ENCODE measurements around the gene MT1M. TPM values are rescaled to one million over a fixed set of nuclear protein-coding genes. Genes with fewer than 3 reads are reported as not detected.

Gene MT1M
- polyA plus RNA-seq, 1 donor: 1.2 TPM

GRCh38 chr16:56628486-56629350 is 3.7 kb upstream of the MT1M start:
- DNase-seq (ENCODE audit: low read depth): no peak

- no peak for DNase-seq (ENCODE audit: low read depth)
Measured at GRCh38 chr16:56629531-56629930, 2.9 kb upstream of the MT1M start.

GRCh38 chr16:56630134-56630533 is 2.3 kb upstream of the MT1M start:
- no peak for DNase-seq (ENCODE audit: low read depth)

DNA sequence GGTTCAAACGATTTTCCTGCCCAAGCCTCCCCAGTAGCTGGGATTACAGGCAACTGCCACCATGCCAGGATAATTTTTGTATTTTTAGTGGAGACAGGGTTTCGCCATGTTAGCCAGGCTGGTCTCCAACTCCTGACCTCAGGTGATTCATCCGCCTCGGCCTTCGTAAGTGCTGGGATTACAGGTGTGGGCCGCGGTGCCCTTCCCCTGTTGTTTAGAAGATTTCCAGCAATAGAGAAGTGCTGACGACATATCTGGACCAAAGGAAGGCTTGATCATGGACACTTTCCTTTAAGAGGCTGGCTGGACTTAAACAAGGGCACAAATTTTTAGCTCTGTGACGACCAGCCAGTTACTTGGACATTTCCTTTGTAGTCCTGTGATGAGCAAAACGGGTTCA is 1.3 kb upstream of the MT1M start:
- DNase-seq (ENCODE audit: low read depth): no peak

GRCh38 chr16:56631832-56632155 is 665 bp upstream of the MT1M start:
- no peak for DNase-seq (ENCODE audit: low read depth)

DNA sequence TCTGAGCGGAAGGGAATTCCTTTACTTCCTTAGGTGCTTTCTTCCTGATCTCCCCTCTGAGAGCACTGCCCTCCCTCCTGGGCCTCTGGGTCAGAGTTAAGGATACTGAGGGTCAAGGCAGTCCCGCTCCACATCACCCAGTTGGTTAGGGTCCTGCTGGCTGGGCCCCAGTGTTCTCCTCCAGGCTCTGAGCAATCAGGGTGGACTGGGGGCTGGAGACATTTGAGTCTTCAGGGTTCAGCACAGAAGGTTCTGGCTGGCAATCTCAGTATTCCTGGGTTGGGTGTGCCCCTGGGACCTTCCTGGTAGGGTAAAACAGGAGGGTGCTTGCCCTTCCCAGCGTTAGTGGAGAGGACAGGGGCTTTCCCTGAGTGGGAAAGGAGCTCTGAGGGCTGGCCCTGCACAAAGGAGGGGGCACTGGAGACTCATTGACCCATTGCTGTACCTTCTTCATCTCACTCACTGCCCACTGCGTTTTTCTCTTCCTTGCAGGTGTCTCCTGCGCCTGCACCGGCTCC is 448 bp downstream of the MT1M start:
- DNase-seq (ENCODE audit: low read depth): no peak

DNA sequence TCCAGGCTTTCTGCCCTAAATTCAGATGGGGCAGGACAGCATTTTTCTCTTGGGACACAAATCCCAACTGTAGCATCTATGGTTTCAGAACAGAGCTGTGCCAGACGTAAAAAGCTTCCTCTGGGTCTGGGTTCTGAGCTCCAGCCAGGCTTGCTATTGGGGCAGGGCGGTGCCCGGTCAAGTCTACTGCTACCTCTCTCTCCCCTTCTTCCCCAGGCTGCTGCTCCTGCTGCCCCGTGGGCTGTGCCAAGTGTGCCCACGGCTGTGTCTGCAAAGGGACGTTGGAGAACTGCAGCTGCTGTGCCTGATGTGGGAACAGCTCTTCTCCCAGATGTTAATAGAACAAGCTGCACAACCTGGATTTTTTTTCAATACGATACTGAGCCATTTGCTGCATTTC is 1.1 kb downstream of the MT1M start:
- DNase-seq (ENCODE audit: low read depth): no peak

GRCh38 chr16:56634715-56635440 is 2.4 kb downstream of the MT1M start:
- DNase-seq (ENCODE audit: low read depth): no peak

DNA sequence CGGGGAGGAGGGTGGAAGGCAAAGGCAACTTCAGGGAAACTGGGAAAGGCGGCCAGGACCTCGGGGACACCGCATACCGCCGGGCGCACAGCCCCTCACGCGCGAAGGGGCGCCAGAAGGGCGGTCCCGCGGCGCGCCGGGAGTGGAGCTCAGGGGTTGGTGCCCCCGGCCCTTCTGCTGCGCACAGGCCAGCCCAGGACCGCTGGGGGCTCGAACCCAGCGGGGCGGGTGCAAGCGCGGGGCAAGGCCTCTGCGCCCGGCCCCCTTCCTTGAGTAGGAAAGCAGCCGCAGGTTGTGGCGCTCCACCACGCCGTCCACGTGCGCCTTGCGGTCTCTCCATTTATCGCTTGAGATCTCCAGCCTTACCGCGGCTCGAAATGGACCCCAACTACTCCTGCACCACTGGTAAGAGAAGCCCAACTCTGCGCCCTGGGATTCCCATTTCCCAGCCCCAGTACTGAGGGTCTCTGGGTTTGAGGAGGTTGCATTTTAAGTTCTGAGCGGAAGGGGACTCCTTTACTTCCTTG is 3.0 kb downstream of the MT1M start:
- DNase-seq (ENCODE audit: low read depth): no peak

- DNase-seq (ENCODE audit: low read depth): no peak
Measured at GRCh38 chr16:56636616-56637413, 4.4 kb downstream of the MT1M start.

DNA sequence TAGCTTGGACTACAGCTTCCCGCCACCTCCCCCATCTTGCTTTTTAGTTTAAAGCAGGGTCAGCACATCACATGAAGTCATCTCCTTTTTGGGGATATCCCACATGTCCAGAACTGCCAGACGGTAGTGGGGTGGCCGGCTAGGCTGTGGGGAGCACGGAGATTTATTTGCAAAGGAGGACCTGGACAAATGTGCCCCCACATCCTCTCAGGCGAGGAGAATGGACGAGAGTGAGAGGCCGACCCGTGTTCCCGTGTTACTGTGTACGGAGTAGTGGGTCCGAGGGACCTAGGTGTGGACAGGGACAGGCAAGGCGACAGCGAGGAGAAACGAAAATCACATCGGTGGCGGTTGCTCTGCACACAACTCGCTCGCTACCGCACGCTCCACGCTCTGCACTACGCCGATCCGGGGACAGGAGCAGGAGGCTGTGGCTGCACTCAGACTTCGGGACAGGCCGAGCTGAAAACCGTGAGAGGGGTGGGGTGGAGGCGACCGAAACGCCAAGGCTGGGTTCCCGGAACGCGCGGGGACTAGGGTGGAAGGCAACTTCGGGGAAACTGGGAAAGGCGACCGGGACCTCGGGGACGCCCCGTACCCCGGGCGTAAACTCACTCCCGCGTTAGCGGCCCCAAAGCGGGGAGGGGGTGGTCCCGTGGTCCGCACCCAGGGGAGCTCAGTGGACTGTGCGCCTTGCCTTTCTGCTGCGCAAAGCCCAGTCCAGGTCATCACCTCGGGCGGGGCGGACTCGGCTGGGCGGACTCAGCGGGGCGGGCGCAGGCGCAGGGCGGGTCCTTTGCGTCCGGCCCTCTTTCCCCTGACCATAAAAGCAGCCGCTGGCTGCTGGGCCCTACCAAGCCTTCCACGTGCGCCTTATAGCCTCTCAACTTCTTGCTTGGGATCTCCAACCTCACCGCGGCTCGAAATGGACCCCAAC is 5.6 kb downstream of the MT1M start, which contains the start of gene MT1A:
Gene MT1A, plus strand, starts transcription at position 853 of the 937 bp plus-strand sequence. Its CDS starts 73 bp downstream, at position 926.
- no peak for DNase-seq (ENCODE audit: low read depth)

DNA sequence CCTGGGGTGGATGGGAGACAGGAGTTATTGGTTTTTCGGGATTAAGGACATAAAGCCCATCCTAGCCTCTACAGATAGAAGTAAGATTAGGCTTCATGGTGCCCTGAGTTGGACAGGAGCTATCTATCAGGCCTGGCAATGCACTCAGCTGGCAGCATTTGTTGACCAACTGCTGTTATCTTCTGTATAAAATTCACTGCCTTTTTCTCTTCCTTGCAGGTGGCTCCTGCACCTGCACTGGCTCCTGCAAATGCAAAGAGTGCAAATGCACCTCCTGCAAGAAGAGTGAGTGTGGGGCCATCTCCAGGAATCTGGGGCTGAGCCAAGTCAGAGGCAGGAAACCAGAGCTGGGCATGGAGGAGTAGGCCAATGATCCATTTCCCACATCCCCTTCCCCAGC is 6.6 kb downstream of the MT1M start:
- DNase-seq (ENCODE audit: low read depth): no peak

DNA sequence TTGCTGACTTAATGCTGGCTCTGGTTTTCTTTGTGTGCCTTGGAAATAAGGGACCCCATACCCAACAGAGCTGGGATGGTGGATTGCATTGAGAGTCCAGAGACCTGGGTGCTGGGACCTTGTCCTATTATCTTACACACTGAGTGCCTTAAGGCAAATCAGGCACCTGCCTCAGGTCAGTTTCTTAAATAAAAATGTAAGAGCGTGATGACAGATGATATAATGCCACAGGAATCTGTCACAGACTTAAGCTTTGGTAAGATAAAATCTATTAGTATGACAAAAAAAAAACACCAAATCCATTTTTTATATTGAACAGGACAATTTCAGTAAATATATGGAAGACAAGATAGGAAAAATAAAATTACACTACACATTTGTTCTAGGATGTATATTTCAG is 7.6 kb downstream of the MT1M start:
- DNase-seq (ENCODE audit: low read depth): no peak

DNA sequence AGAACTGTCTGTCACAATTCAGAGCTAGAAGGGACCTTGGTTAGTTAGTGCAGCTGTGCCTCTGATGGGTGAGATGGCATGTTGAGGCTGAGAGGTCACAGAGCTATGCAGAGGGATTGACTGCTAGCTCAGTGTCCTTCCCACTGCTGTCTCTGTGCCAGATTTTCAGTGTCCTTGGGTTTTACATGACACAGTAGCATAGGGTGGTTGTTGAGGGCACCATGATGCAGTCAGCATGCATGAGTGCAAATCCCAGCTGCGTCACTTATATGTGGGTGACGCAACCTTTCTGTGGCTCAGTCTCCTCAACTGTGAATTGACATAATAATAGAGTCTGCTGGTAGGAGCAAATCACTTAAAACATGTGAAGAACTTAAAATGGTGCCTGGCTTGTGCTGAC is 8.7 kb downstream of the MT1M start:
- no peak for DNase-seq (ENCODE audit: low read depth)

DNA sequence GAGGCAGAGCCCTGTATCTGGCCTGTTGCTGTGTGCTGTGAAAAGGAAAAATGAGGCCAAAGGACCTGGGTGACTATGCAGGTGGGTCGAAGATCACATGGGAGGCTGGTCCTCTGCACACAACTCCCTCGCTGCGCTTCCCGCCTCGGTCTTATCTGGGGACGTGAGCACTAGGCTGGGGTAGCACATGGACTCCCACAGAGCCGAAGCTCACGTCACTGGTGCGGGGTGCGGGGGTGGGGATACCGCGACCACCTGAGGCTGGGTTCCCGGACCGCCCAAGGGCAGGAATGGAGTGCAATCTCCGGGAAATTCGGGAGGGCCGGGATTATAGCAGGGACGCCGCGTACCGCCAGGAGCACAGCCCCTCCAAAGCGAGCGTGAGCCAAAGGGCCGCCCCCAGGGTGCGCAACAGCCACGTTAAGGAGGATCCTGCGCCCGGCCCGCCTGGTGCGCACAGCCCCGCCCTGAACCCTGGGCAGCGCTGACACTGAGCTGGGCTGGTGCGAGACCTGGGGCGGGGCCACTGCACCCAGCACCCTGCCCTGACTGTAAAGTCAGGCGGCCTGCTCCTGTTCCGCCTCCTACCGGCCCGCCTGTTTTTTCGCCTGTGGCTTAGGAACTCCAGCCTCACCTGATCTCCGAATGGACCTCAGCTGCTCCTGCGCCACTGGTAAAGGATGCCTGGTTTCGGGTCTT is 10.8 kb downstream of the MT1M start:
- no peak for DNase-seq (ENCODE audit: low read depth)

- no peak for DNase-seq (ENCODE audit: low read depth)
Measured at GRCh38 chr16:56643833-56644232, 11.4 kb downstream of the MT1M start.

DNA sequence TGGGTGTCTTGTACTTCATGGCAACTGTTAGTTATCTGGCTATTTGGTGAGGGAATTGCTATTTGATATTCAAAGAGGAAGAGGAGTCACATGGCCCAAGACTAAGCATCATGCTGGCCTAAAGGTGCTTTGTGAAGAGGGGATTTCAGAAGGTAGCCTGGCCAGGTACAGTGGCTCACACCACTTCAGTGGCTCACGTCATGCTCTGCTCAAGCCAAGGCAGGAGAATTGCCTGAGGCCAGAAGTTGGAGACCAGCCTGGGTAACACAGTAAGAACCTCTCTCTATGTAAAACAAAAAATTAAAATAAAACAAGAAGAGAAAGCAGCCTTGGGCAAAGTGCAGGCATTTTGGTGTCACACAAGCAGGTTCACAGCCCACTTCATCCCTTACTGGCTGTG is 12.9 kb downstream of the MT1M start:
- no peak for DNase-seq (ENCODE audit: low read depth)

- DNase-seq (ENCODE audit: low read depth): no peak
Measured at GRCh38 chr16:56645838-56646237, 13.4 kb downstream of the MT1M start.

DNA sequence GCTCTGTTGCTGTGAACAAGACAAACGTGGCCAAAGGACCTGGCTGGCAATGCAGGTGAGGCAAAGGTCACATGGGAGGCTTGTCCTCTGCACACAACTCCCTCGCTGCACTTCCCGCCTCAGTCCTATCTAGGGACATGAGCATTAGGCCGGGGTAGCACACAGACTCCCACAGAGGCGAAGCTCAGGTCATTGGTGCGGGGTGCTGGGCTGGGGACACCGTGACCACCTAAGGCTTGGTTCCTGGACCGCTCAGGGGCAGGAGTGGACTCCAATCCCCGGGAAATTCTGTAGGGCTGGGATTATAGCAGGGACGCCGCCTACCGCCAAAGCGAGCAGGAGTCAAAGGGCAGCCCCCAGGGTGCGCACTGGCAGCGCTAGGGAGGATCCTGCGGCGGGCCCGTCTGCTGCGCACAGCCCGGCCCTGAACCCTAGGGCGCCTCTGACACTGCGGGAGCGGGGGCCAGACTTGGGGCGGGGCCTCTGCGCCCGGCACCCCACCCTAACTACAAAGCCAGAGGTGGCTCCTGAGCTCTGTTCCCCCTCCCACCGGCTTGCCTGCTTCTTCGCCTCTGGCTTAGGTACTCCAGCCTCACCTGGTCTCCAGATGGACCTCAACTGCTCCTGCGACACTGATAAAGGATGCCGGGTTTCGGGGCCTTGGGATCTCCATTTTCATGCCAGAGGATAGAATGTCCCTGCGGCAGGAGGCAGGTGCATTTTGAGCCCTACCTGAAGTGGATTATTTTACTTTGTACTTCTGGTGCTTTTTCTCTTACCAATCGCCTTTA is 15.4 kb downstream of the MT1M start:
- DNase-seq (ENCODE audit: low read depth): no peak
